GM12873 (cell line): Measurements from ENCODE around the gene MECR.

Experiments
- TF ChIP-seq, protein P1 (sequence below): IDR thresholded peaks from 2 replicates; pipeline ENCODE4 v1.5.1; 2012; ENCODE audit warnings: low read depth, mild to moderate bottlenecking, moderate library complexity, low read length, control low read depth; ENCODE audit not compliant: insufficient read depth; ENCODE audit errors: missing control alignments

Gene MECR

DNA sequence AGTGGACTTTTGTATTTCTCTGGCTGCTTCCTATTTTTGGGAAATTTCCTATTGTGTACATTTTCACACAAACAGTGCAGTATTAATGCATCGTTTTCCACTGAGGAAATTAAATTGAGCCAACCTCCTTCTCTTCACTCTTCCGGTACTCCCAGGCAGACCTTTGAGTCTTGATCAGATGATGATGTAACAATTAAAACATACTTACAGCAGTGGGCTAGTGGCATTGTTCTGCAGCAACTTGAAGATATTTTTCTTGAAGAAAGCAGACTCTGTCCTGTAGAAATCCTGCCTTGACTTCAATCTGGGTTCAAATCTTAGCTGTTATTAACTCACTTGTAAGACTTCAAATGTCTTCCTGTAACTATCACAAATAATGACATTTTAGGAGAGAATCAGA, 88.0 kb downstream of the MECR start:
- TF ChIP-seq, protein P1, sequence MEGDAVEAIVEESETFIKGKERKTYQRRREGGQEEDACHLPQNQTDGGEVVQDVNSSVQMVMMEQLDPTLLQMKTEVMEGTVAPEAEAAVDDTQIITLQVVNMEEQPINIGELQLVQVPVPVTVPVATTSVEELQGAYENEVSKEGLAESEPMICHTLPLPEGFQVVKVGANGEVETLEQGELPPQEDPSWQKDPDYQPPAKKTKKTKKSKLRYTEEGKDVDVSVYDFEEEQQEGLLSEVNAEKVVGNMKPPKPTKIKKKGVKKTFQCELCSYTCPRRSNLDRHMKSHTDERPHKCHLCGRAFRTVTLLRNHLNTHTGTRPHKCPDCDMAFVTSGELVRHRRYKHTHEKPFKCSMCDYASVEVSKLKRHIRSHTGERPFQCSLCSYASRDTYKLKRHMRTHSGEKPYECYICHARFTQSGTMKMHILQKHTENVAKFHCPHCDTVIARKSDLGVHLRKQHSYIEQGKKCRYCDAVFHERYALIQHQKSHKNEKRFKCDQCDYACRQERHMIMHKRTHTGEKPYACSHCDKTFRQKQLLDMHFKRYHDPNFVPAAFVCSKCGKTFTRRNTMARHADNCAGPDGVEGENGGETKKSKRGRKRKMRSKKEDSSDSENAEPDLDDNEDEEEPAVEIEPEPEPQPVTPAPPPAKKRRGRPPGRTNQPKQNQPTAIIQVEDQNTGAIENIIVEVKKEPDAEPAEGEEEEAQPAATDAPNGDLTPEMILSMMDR, result no peak
